SU-DHL-6 (cell line): ENCODE measurements around the gene TNXB.
"Not testable (repeated sequence)": the region's sequence is repeated elsewhere in the genome, so short reads cannot be mapped to it uniquely, and the experiment has no call there.

ENCODE experiments used
- EZH2phosphoT487 ChIP-seq: fragments of 200-600 bp; sonication (generic), shearing (Covaris generic); conservative IDR thresholded peaks from 2 replicates; pipeline ENCODE4 v1.6.1; 2018; ENCODE audit warnings: mild to moderate bottlenecking, antibody characterized with exemption, low read length, moderate library complexity, mixed read lengths
- TF ChIP-seq, protein P1 (sequence below): fragments of 200-600 bp; sonication (generic); IDR thresholded peaks from one replicate; pipeline ENCODE4 v1.5.1; 2017; ENCODE audit warnings: antibody characterized with exemption, mild to moderate bottlenecking, low read length, moderate library complexity; ENCODE audit not compliant: insufficient read depth, poor library complexity, severe bottlenecking

DNA sequence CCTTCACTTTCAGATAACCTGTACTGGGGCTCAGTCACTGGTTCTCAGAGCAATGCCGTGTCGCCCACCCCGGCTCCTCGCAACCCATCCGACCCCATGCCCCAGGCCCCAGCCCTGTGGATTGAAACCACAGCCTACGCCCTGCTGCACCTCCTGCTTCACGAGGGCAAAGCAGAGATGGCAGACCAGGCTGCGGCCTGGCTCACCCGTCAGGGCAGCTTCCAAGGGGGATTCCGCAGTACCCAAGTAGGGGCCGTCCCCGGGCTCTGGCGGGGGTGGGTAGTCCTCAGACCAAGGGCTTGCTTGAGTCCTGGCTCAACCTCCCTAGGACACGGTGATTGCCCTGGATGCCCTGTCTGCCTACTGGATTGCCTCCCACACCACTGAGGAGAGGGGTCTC, 79.6 kb downstream of the TNXB start:
- TF ChIP-seq, protein P1, sequence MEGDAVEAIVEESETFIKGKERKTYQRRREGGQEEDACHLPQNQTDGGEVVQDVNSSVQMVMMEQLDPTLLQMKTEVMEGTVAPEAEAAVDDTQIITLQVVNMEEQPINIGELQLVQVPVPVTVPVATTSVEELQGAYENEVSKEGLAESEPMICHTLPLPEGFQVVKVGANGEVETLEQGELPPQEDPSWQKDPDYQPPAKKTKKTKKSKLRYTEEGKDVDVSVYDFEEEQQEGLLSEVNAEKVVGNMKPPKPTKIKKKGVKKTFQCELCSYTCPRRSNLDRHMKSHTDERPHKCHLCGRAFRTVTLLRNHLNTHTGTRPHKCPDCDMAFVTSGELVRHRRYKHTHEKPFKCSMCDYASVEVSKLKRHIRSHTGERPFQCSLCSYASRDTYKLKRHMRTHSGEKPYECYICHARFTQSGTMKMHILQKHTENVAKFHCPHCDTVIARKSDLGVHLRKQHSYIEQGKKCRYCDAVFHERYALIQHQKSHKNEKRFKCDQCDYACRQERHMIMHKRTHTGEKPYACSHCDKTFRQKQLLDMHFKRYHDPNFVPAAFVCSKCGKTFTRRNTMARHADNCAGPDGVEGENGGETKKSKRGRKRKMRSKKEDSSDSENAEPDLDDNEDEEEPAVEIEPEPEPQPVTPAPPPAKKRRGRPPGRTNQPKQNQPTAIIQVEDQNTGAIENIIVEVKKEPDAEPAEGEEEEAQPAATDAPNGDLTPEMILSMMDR = not testable (repeated sequence)
- TF ChIP-seq EZH2phosphoT487 = not testable (repeated sequence)
